Measurements from ENCODE around the gene NAB1.

DNA sequence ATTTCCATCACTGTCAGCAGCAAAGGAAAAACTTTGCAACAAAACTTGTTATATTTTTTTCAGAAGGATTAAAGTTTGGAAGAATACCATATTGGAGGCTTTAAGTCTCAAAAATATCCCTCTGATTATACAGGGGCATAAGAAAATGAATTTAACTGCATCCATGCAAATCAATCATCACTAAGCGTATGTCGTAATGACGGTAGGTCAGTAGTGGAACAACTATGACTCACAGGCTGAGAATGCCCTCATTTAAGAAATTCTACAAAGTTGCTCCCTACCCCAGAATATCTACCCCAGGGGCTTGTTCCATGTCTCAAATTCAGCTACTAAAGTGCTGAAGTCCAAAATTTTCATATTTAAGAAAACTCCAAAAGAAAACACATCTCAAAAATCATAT, 12.5 kb upstream of the NAB1 start:
- TF ChIP-seq, protein P1, sequence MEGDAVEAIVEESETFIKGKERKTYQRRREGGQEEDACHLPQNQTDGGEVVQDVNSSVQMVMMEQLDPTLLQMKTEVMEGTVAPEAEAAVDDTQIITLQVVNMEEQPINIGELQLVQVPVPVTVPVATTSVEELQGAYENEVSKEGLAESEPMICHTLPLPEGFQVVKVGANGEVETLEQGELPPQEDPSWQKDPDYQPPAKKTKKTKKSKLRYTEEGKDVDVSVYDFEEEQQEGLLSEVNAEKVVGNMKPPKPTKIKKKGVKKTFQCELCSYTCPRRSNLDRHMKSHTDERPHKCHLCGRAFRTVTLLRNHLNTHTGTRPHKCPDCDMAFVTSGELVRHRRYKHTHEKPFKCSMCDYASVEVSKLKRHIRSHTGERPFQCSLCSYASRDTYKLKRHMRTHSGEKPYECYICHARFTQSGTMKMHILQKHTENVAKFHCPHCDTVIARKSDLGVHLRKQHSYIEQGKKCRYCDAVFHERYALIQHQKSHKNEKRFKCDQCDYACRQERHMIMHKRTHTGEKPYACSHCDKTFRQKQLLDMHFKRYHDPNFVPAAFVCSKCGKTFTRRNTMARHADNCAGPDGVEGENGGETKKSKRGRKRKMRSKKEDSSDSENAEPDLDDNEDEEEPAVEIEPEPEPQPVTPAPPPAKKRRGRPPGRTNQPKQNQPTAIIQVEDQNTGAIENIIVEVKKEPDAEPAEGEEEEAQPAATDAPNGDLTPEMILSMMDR (IDR thresholded peaks at IDR 0.05), result no peak
- TF ChIP-seq EP300 (IDR thresholded peaks at IDR 0.05), result no peak
- TF ChIP-seq POLR2AphosphoS5 (IDR thresholded peaks at IDR 0.05), result no peak
- TF ChIP-seq POLR2A (IDR thresholded peaks at IDR 0.05), result no peak

Measured in stomach (tissue), 4 donors.